ENCODE data around the gene SBNO2.
A peak's percentile ranks its signal among the peaks of the same experiment; 100 is the strongest.

DNA sequence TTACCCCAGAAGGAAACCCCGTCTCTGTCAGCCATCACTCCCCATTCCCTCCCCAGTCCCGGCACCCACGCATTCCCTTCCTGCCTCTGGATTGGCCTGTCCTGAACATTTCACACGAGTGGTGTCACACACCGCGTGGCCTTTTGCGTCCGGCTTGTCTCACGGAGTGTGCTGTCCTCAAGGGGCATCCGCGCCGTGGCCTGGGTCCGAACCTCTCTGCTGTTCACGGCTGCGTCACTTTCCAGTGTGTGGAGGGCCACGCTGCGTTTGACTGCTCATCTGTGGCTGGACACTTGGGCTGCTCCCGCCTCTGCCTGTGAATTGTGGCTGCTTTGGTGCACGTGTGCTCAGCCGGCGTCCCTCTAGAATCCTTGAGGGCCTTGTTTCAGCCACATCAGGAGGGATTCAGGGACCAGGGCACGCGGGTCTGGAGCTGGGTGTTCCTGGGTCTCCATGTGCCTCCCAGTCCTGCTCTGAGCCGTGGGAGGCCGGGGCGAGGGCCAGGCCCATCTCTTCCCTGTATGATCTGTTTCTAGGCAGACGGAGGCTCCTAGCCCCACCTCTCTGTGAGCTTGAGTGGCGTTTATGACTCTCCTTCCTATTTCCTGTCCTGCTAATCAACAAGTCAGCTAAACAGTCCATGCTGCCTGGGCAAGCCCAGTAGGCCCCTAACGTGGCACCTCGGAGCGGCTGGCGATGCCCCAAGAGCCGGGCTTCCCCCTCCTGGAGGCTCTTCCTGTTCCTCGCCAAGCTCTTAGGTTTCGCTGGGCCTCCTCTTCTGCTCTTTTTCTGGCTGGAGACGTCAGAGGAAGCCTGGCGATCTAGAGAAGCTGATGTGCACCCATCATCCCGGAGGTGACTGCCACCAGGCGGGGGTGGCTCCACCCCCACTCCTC is 39.6 kb upstream of the SBNO2 start:
- TF ChIP-seq POLR2A (IDR thresholded peaks at IDR 0.05; ENCODE audit: low read depth, low read length) (peak; percentile 27), POLR2AphosphoS5 (IDR thresholded peaks at IDR 0.05; ENCODE audit: insufficient read depth, low read depth, low read length) (peak; percentile 68), CTCF (IDR thresholded peaks at IDR 0.05; ENCODE audit: extremely low read depth in 1 of 2, insufficient read depth in 1 of 2, low read depth in 1 of 2, low read length in 2 of 2) (no peak)

All from endothelial cell of umbilical vein (primary cell).